Medulla oblongata (tissue), 1 donor: ENCODE results near the gene PSMB3.

Experiments
- DNase-seq: peaks from one replicate; pipeline ENCODE4 v3.0.0-alpha.2; 2015; ENCODE audit errors: extremely low spot score

Gene PSMB3

GRCh38 chr17:38796451-38797157 lies 44.1 kb downstream of the PSMB3 start:
- no peak for DNase-seq

- DNase-seq = no peak
Observed at GRCh38 chr17:38797158-38797490, 44.6 kb downstream of the PSMB3 start.

DNA sequence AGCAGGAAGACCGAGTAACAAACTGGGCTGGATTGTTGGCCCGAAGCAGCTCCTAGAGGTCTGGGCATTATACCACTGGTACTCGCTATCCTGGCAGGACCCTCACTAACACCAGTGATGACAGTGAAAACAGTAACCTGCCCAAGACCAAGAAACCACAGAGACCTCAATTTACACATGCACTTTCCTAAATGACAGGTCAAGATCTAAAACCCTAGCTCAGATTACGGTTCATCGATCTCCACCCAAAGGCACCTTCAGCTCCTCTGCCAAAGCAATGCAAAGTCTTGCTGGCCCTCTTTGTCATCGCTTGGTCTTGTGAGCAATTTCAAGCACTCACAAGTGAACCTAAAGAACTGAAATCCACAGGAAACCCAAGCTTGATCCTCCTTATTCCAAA lies 45.3 kb downstream of the PSMB3 start:
- no peak for DNase-seq

- peak; percentile 49 for DNase-seq
Observed at GRCh38 chr17:38798614-38799500, 46.3 kb downstream of the PSMB3 start.

- peak; percentile 96 for DNase-seq
Observed at GRCh38 chr17:38799501-38800236, 47.1 kb downstream of the PSMB3 start, which contains the start of gene PIP4K2B. Gene PIP4K2B, minus strand, starts transcription at chr17:38799556. Its CDS starts 132 bp downstream, at chr17:38799424.

DNA sequence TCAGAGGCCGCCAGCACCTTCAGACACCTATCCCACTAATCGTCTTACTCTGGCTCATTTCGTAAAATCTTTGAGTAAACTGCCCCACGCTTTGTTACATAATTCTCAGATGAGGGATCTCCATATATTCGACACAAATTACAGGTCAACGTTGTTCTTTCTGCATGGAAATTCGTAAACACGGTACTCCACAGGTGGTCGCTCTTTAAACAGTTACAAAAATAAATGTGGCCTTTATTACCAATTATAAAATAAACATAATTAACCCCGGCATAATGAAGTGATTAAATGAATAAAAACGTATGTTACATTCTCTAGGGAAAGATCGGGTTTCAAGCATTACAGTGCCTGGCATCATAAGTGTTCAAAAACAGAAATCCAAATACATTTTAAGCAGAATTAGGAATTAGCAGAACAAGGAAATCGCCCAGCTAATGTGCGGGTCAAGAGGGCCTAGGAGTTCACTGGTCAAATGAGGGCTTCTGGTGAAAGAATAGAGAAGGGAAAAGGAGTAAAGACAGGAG lies 47.8 kb downstream of the PSMB3 start:
- no peak for DNase-seq

DNA sequence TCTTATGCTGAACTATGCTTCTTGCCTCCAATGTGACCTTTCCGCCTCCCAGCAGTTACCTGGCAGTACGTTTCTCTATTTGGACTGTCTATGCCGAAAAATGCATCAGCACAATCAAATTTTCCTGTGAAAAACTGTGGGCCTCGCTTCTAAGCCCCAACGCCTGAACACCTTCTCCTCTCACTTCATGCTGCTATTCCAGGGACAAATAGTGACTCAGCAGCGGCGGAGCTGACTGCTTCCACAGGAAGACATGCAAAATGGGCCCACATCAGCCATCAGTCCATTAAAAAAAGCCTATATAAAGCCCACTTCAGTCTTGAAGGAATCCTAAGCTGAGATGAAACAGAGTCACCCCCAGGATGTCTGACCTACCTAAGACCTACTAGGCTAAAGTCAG lies 57.3 kb downstream of the PSMB3 start:
- DNase-seq = no peak
